Ectodermal cell (in vitro differentiated cells): ENCODE data around the gene FLT3. TPM values are rescaled to one million over a fixed set of nuclear protein-coding genes. Genes with fewer than 3 reads are reported as not detected.
"Not testable (repeated sequence)": the region's sequence is repeated elsewhere in the genome, so short reads cannot be mapped to it uniquely, and the experiment has no call there.

Source experiments
- H3K27ac ChIP-seq: 2 replicates; pipeline ENCODE4 v1.7.0; 2013; ENCODE audit warnings: mild to moderate bottlenecking, low read depth, low read length; ENCODE audit not compliant: insufficient read depth, poor library complexity, severe bottlenecking
- H3K27me3 ChIP-seq: 2 replicates; pipeline ENCODE4 v1.7.0; 2013; ENCODE audit warnings: mild to moderate bottlenecking, low read length; ENCODE audit not compliant: insufficient read depth, control insufficient read depth, poor library complexity, severe bottlenecking
- H3K36me3 ChIP-seq: one replicate; pipeline ENCODE4 v1.7.0; 2013; ENCODE audit warnings: low read length; ENCODE audit not compliant: control insufficient read depth, insufficient read depth
- H3K4me1 ChIP-seq: one replicate; pipeline ENCODE4 v1.7.0; 2013; ENCODE audit warnings: low read length; ENCODE audit not compliant: control insufficient read depth, insufficient read depth
- H3K4me3 ChIP-seq: 2 replicates; pipeline ENCODE4 v1.7.0; 2013; ENCODE audit warnings: low read depth, low read length, control low read depth; ENCODE audit not compliant: insufficient read depth
- H3K9me3 ChIP-seq: 2 replicates; pipeline ENCODE4 v1.7.0; 2013; ENCODE audit warnings: mild to moderate bottlenecking, low read length, moderate library complexity; ENCODE audit not compliant: control insufficient read depth
- WGBS, 2 experiments: methylation state at CpG; one replicate each; pipeline ENCODE4 v1.1.7; 2013; ENCODE audit warnings: missing lambda C conversion rate in 2 of 2; 5-methylcytosine and 5-hydroxymethylcytosine counted together
- polyA plus RNA-seq, 4 experiments: library from polyadenylated mRNA; stranded (reverse); fragments of 50-300 nt; gene quantifications; one replicate each; pipeline ENCODE4 v1.2.3, GENCODE V29; 2013

The FLT3 gene
- 0.59 TPM for polyA plus RNA-seq (2013, experiment 1 of 4)
- 0.41 TPM for polyA plus RNA-seq (2013, experiment 2 of 4)
- polyA plus RNA-seq (2013, experiment 3 of 4): 0.59 TPM
- polyA plus RNA-seq (2013, experiment 4 of 4): 0.49 TPM

DNA sequence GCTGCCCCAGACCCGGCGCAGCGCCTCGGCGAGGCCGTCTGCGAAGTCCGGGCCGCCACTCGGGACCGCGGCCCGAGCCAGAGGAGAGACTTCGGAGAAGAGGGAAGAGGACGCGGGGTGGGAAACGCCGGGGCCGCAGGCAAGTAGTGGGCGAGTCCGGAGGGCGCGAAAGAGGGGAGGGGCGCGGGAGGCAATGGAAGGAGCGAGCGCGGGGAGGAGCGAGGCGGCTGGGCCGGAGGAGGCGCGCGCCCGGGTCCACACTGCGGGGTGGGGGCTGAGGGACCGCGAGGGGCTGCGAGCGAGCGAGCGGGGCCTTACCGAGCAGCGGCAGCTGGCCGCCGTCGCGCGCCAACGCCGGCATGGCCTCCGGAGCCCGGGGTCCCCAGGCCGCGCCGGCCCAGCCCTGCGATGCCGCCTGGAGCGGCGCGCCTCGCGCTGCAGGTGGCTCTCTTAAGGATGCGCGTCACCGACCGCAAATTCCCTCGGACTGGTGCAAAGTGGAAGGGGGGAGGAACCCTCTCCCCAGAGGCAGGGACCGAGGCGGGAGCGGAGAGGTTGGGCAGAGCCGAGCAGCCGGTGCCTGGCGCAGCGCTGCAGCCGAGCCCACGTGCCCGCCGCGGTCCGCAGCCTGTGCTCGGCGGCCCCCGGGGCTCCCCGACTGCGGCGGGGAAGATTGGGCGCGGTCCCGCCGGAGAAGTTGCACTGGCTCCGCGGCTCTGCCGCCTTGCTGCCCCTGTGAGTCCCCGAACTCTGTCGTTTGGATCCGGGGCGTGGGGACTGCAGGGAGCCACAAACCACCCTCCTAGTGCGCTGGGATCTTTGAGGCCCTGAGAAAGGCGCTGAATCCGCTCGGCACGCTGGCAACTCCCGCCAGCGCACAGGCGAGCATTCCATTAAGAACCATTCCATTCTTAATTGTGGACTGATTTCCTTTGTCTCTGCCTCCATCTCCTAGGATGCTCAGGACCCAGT lies at the start of gene FLT3:
Gene FLT3 (minus strand): TSS at position 427 of the 972 bp plus-strand sequence. CDS start 66 bp downstream, at position 361.
- Histone ChIP-seq H3K27me3 (peaks cover 52% of the 10 kb centered on the region), H3K36me3 (no peaks in the 10 kb centered on the region), H3K4me3 (peak within 1 kb of the TSS; percentile 53), H3K4me1 (no peaks in the 10 kb centered on the region), H3K9me3 (no peaks in the 10 kb centered on the region), H3K27ac (no peak within 1 kb of the TSS)
- WGBS, 2 experiments: 1% methylated on average over 106 of the region's 106 CpGs

- WGBS, 2 experiments: 84 to 93% methylated on average over 1 of the region's 1 CpG
- no peaks in the 10 kb centered on the region for H3K36me3 ChIP-seq
These were observed 47.1 kb upstream of the FLT3 start for GRCh38 chr13:28147495-28147894.

GRCh38 chr13:28145049-28145448 lies 44.7 kb upstream of the FLT3 start:
- H3K4me1 ChIP-seq: no peaks in the 10 kb centered on the region
- WGBS, 2 experiments: 93 to 95% methylated on average over 4 to 6 of the region's 6 CpGs
- no peaks in the 10 kb centered on the region for H3K27me3 ChIP-seq
- no peaks in the 10 kb centered on the region for H3K9me3 ChIP-seq
- no peak overlapping the region for H3K27ac ChIP-seq
- H3K36me3 ChIP-seq: no peaks in the 10 kb centered on the region
- no peak overlapping the region for H3K4me3 ChIP-seq

More at GRCh38 chr13:28147495-28147894, 47.1 kb upstream of the FLT3 start:
- Histone ChIP-seq H3K27ac (no peak overlapping the region), H3K27me3 (no peaks in the 10 kb centered on the region), H3K4me1 (no peaks in the 10 kb centered on the region), H3K9me3 (no peaks in the 10 kb centered on the region), H3K4me3 (no peak overlapping the region)

GRCh38 chr13:28141542-28141941 lies 41.2 kb upstream of the FLT3 start:
- 54 to 58% methylated on average over 10 of the region's 10 CpGs for WGBS, 2 experiments
- H3K9me3 ChIP-seq, H3K27me3 ChIP-seq, H3K4me1 ChIP-seq, H3K4me3 ChIP-seq, H3K36me3 ChIP-seq, H3K27ac ChIP-seq: not testable (repeated sequence)

- H3K27me3 ChIP-seq: no peaks in the 10 kb centered on the region
- H3K4me1 ChIP-seq: peaks cover 7% of the 10 kb centered on the region
- peak overlapping the region; percentile 95 for H3K4me3 ChIP-seq
- no peaks in the 10 kb centered on the region for H3K36me3 ChIP-seq
- H3K27ac ChIP-seq: peak overlapping the region; percentile 93
- 38 to 41% methylated on average over 10 of the region's 10 CpGs for WGBS, 2 experiments
- no peaks in the 10 kb centered on the region for H3K9me3 ChIP-seq
These were observed 40.2 kb upstream of the FLT3 start for GRCh38 chr13:28140433-28141125.

DNA sequence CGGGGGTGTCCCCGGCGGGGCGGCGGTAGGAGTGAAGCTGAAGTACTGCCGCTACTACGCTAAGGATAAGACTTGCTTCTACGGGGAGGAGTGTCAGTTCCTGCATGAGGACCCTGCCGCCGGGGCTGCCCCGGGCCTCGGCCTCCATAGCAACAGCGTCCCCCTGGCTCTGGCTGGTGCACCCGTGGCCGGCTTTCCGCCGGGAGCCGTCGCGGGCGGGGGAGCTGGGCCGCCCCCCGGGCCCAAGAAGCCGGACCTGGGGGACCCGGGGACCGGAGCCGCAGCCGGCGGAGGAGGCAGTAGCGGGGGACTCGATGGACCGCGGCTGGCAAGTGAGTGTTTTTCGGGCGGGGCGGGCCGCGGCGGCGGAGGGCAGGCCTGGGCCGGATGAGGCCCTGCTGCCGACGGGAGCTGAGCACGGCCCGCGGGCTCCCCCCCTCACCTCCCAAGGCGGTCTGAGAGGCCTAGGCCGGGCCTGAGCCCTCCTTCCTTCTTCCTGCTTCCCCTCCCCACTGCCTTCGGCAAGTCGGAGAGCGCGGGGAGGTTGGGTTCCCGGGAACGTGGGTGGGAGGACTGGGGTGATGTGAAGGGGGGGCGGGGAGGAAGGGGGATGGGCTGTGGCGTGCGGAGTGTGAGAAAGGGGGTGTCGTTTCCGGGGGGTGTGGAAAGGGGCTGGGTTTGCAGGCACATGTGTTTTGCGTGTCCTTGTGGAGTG lies 38.5 kb upstream of the FLT3 start:
- no peaks in the 10 kb centered on the region for H3K27me3 ChIP-seq
- peak overlapping the region; percentile 95 for H3K4me3 ChIP-seq
- 1% methylated on average over 60 of the region's 60 CpGs for WGBS, 2 experiments
- no peaks in the 10 kb centered on the region for H3K9me3 ChIP-seq
- H3K4me1 ChIP-seq: peaks cover 7% of the 10 kb centered on the region
- H3K27ac ChIP-seq: peak overlapping the region; percentile 93
- H3K36me3 ChIP-seq: no peaks in the 10 kb centered on the region

DNA sequence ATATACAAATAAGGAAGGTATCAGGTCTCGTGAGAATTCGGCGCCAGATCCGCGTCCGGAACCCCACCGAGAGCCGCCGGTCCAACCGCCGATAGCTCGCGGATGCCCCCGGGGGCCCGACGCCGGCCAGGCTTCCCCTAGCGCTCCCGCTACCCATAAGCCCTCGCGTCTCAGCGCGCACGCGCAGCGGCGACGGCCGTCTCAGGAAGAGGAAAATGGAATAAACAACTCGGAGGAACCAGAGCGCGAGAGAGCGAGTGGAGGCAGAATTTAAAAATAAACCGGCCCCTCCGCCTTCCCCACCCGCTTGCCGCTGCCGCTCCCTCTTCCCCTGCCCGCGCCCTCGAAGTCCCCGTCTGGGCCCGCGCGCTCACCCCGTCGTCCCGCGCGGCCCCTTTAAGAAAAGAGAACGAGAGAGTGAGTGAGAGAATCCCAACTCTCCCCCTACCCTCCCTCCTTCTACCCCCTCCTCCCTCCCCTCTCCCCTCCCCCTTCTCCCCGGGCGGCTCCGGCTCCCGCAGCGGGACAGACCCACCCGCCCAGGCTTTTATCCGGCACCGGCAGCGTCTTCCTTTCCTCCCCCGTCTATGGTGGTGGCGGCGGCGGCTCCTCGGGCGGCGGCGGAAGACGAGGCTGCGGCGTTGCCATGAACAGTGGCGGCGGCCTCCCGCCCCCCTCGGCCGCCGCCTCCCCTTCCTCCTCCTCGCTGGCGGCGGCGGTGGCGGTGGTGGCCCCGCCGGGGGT lies 37.8 kb upstream of the FLT3 start, which contains the start of gene PAN3:
Gene PAN3 (plus strand): TSS at position 534 of the 744 bp plus-strand sequence. CDS start 113 bp downstream, at position 647.
- no peaks in the 10 kb centered on the region for H3K27me3 ChIP-seq
- no peaks in the 10 kb centered on the region for H3K9me3 ChIP-seq
- peak within 1 kb of the TSS; percentile 93 for H3K27ac ChIP-seq
- 0% methylated on average over 84 of the region's 84 CpGs for WGBS, 2 experiments
- peaks cover 7% of the 10 kb centered on the region for H3K4me1 ChIP-seq
- H3K36me3 ChIP-seq: no peaks in the 10 kb centered on the region
- peak within 1 kb of the TSS; percentile 95 for H3K4me3 ChIP-seq

GRCh38 chr13:28137596-28137995 lies 37.2 kb upstream of the FLT3 start:
- H3K27me3 ChIP-seq: no peaks in the 10 kb centered on the region
- peak overlapping the region; percentile 95 for H3K4me3 ChIP-seq
- peak overlapping the region; percentile 93 for H3K27ac ChIP-seq
- no peaks in the 10 kb centered on the region for H3K36me3 ChIP-seq
- WGBS, 2 experiments: 0 to 3% methylated on average over 7 to 11 of the region's 11 CpGs
- no peaks in the 10 kb centered on the region for H3K9me3 ChIP-seq
- H3K4me1 ChIP-seq: peaks cover 7% of the 10 kb centered on the region

DNA sequence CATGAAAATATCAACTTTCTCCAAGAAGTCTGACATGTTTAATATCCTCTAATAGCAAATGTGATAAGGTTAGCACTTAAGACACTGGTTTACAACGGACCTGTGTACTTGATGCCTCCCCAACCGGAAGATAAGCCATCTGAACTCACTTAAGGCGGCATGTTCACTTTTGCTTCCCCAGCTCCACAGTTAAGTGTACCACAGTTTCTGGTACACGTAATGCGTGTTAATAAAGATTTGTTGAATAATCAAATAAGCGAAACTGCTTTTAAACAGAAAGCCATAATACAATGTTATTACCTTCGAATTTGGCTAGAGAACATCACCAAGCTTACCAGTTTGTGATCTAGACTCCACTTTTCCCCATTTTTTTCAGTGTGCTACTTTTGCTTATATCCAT lies 36.5 kb upstream of the FLT3 start:
- peak overlapping the region; percentile 95 for H3K4me3 ChIP-seq
- WGBS, 2 experiments: 90 to 93% methylated on average over 7 of the region's 7 CpGs
- no peak overlapping the region for H3K27ac ChIP-seq
- no peaks in the 10 kb centered on the region for H3K36me3 ChIP-seq
- H3K4me1 ChIP-seq: peaks cover 7% of the 10 kb centered on the region
- H3K9me3 ChIP-seq: no peaks in the 10 kb centered on the region
- no peaks in the 10 kb centered on the region for H3K27me3 ChIP-seq
